ENCODE results near the gene PARD6B. TPM values are rescaled to one million over a fixed set of nuclear protein-coding genes. Genes with fewer than 3 reads are reported as not detected.

Gene PARD6B
- total and polyA plus RNA-seq, 2 of the 13 experiments (the other 11 are each of a cell fraction or from before 2014, with no cell fraction given), result 6.9 to 22.2 TPM

- TF ChIP-seq ZKSCAN1 (IDR thresholded peaks at IDR 0.05; ENCODE audit: low read length) (no peak), ZNF703 (CRISPR knock-in tag; IDR thresholded peaks at IDR 0.05; ENCODE audit: borderline replicate concordance) (no peak), HOMEZ (CRISPR knock-in tag; IDR thresholded peaks at IDR 0.05; ENCODE audit: low read depth) (no peak), ZNF451 (CRISPR knock-in tag; IDR thresholded peaks at IDR 0.05) (no peak), ZNF17 (CRISPR knock-in tag; IDR thresholded peaks at IDR 0.05) (no peak), ATF6 (CRISPR knock-in tag; conservative IDR thresholded peaks at IDR 0.05) (no peak), ZNF576 (CRISPR knock-in tag; IDR thresholded peaks at IDR 0.05) (no peak), ZBTB34 (CRISPR knock-in tag; IDR thresholded peaks at IDR 0.05) (no peak), NCOA5 (CRISPR knock-in tag; IDR thresholded peaks at IDR 0.05) (no peak), ZNF512B (CRISPR knock-in tag; IDR thresholded peaks at IDR 0.05; ENCODE audit: borderline replicate concordance) (no peak)
- no TSS peak for BruUV-seq (replicated peaks)
- POLR2A ChIA-PET, result interaction anchor here (0.9 kb wide), 1 partner anchor 9 kb away, joined by 3 read pairs; no protein-coding TSS in a partner anchor
- WGBS (ENCODE audit: low lambda C conversion rate), result 95% methylated on average over 3 of the region's 3 CpGs
- H2AFZ ChIP-seq (ENCODE audit: low read length), result no peak overlapping the region
- H3K9ac ChIP-seq (ENCODE audit: insufficient read depth, low read depth, low read length), result no peak overlapping the region
- H3K4me3 ChIP-seq (replicated peaks in 1 of 3; ENCODE audit: insufficient read depth in 1 of 3, low read depth in 2 of 3, low read length in 3 of 3), result no peak overlapping the region
- H3K27ac ChIP-seq (ENCODE audit: extremely low read length, insufficient read depth, low read length), result no peak overlapping the region
- H3K36me3 ChIP-seq (replicated peaks in 1 of 2; ENCODE audit: control insufficient read depth in 1 of 2, insufficient read depth in 2 of 2, low read length in 2 of 2), result peaks cover 6 to 18% of the 10 kb centered on the region in 2 experiments
- DNase-seq (ENCODE audit: low spot score) (no peak), ATAC-seq (no peak), FAIRE-seq (no peak)
- H3K27me3 ChIP-seq (ENCODE audit: control insufficient read depth in 1 of 2, insufficient read depth in 2 of 2, low read length in 2 of 2), result no peaks in the 10 kb centered on the region
- H3K4me1 ChIP-seq (ENCODE audit: insufficient read depth, low read length), result peaks cover 5% of the 10 kb centered on the region
- CTCF ChIA-PET (ENCODE audit: low intra/inter-chr PET ratio, low total read pairs), result no interaction called here
- in situ Hi-C loops (cut with HindIII; ENCODE audit: extremely low pct_ligation_motif_present, low pct_unique_long_range_greater_than_20kb) (no loop called here), intact Hi-C loops (cut with micrococcal nuclease; ENCODE audit: unreplicated experiment) (no loop called here)
- H3K9me3 ChIP-seq (ENCODE audit: low read length), result no peaks in the 10 kb centered on the region
- H3K79me2 ChIP-seq (ENCODE audit: insufficient read depth, low read length), result peaks cover 4% of the 10 kb centered on the region
- H3K4me2 ChIP-seq (ENCODE audit: low read depth, low read length), result no peak overlapping the region
- no peaks in the 10 kb centered on the region for H4K20me1 ChIP-seq (ENCODE audit: insufficient read depth, low read length)
These were observed 21.8 kb downstream of the PARD6B start for GRCh38 chr20:50753152-50753551.

Data from HepG2 (cell line).